ENCODE data around the gene SAP30BP. TPM values are rescaled to one million over a fixed set of nuclear protein-coding genes. Genes with fewer than 3 reads are reported as not detected.

Gene SAP30BP
- total and polyA plus RNA-seq, 2 of the 13 experiments (the other 11 are each of a cell fraction or from before 2014, with no cell fraction given): 67.7 to 99.4 TPM

DNA sequence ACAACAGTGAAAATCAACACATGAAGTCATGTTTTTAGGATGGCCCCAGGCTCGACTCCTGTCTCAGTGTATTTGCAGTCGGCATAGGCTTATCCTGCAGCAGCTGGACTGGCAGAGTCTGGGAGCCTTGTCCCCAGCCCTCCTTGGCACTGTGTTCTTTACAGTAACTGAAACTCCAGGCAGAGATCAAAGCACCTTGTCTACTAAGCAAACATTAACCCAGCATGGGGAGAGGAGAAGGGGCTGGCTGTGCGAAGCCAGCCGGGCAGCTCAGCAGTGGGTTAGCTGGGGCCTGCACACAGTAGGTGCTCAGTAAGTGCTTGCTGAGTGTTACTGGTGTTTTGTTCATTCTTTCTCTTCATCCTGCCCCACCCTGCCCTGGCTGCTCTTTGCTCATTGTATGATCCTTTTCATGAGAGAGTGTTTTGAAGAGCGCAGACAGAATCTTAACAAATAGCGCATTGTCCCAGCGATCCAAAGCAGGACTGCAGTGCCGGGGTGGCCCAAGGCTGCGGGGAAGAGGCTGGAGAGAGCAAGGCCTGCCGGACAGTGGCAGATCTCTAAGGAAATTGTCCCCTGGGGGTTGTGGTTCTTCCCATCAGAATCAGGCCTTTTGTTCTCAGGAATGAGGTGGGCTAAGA lies 30.6 kb downstream of the SAP30BP start (continued):
- TF ChIP-seq, protein P1, sequence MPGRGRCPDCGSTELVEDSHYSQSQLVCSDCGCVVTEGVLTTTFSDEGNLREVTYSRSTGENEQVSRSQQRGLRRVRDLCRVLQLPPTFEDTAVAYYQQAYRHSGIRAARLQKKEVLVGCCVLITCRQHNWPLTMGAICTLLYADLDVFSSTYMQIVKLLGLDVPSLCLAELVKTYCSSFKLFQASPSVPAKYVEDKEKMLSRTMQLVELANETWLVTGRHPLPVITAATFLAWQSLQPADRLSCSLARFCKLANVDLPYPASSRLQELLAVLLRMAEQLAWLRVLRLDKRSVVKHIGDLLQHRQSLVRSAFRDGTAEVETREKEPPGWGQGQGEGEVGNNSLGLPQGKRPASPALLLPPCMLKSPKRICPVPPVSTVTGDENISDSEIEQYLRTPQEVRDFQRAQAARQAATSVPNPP (CRISPR knock-in tag; IDR thresholded peaks at IDR 0.05): no peak
- TF ChIP-seq ARID2 (CRISPR knock-in tag; IDR thresholded peaks at IDR 0.05; ENCODE audit: borderline replicate concordance) (no peak), SRF (IDR thresholded peaks at IDR 0.05; ENCODE audit: low read depth, low read length) (no peak), HOXA7 (CRISPR knock-in tag; IDR thresholded peaks at IDR 0.05) (no peak), ZNF430 (CRISPR knock-in tag; IDR thresholded peaks at IDR 0.05) (peak; percentile 70; the same call in 1 of the 2 replicates), HNRNPK (IDR thresholded peaks at IDR 0.05; ENCODE audit: low read depth, low read length, poor library complexity, severe bottlenecking) (no peak), ZKSCAN5 (CRISPR knock-in tag; IDR thresholded peaks at IDR 0.05) (no peak), ZNF616 (CRISPR knock-in tag; IDR thresholded peaks at IDR 0.05; ENCODE audit: low read depth) (no peak), HDAC2 (CRISPR knock-in tag; IDR thresholded peaks at IDR 0.05) (peak; percentile 54; the same call in 1 of the 2 replicates), ZNF766 (CRISPR knock-in tag; IDR thresholded peaks at IDR 0.05; ENCODE audit: borderline replicate concordance) (no peak), TEAD2 (CRISPR knock-in tag; IDR thresholded peaks at IDR 0.05) (no peak), PHF8 (CRISPR knock-in tag; IDR thresholded peaks at IDR 0.05) (no peak), ZNF550 (CRISPR knock-in tag; IDR thresholded peaks at IDR 0.05; ENCODE audit: borderline replicate concordance) (no peak), ZFP37 (CRISPR knock-in tag; IDR thresholded peaks at IDR 0.05; ENCODE audit: borderline replicate concordance) (no peak), ZNF367 (CRISPR knock-in tag; IDR thresholded peaks at IDR 0.05; ENCODE audit: borderline replicate concordance) (no peak), ZNF256 (CRISPR knock-in tag; conservative IDR thresholded peaks at IDR 0.05) (no peak), SRSF9 (IDR thresholded peaks at IDR 0.05; ENCODE audit: borderline replicate concordance, insufficient read depth, low read depth, low read length, poor library complexity, severe bottlenecking) (no peak), ZNF703 (CRISPR knock-in tag; IDR thresholded peaks at IDR 0.05; ENCODE audit: borderline replicate concordance) (no peak), ZNF788 (CRISPR knock-in tag; IDR thresholded peaks at IDR 0.05; ENCODE audit: borderline replicate concordance) (no peak)
- TF ChIP-seq, protein P2, sequence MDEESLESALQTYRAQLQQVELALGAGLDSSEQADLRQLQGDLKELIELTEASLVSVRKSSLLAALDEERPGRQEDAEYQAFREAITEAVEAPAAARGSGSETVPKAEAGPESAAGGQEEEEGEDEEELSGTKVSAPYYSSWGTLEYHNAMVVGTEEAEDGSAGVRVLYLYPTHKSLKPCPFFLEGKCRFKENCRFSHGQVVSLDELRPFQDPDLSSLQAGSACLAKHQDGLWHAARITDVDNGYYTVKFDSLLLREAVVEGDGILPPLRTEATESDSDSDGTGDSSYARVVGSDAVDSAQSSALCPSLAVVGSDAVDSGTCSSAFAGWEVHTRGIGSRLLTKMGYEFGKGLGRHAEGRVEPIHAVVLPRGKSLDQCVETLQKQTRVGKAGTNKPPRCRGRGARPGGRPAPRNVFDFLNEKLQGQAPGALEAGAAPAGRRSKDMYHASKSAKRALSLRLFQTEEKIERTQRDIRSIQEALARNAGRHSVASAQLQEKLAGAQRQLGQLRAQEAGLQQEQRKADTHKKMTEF (CRISPR knock-in tag; IDR thresholded peaks at IDR 0.05): 0 out of 2 replicates have a peak, but pooled peaks have one; percentile 25
- TF ChIP-seq, protein P3, sequence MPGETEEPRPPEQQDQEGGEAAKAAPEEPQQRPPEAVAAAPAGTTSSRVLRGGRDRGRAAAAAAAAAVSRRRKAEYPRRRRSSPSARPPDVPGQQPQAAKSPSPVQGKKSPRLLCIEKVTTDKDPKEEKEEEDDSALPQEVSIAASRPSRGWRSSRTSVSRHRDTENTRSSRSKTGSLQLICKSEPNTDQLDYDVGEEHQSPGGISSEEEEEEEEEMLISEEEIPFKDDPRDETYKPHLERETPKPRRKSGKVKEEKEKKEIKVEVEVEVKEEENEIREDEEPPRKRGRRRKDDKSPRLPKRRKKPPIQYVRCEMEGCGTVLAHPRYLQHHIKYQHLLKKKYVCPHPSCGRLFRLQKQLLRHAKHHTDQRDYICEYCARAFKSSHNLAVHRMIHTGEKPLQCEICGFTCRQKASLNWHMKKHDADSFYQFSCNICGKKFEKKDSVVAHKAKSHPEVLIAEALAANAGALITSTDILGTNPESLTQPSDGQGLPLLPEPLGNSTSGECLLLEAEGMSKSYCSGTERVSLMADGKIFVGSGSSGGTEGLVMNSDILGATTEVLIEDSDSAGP (CRISPR knock-in tag; IDR thresholded peaks at IDR 0.05; ENCODE audit: borderline replicate concordance): peak; percentile 39; the same call in 1 of the 2 replicates
- TF ChIP-seq, protein P4, sequence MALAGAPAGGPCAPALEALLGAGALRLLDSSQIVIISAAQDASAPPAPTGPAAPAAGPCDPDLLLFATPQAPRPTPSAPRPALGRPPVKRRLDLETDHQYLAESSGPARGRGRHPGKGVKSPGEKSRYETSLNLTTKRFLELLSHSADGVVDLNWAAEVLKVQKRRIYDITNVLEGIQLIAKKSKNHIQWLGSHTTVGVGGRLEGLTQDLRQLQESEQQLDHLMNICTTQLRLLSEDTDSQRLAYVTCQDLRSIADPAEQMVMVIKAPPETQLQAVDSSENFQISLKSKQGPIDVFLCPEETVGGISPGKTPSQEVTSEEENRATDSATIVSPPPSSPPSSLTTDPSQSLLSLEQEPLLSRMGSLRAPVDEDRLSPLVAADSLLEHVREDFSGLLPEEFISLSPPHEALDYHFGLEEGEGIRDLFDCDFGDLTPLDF (CRISPR knock-in tag; IDR thresholded peaks at IDR 0.05): no peak
